ENCODE data around the gene HIVEP1. TPM values are rescaled to one million over a fixed set of nuclear protein-coding genes. Genes with fewer than 3 reads are reported as not detected.

Gene HIVEP1
- total RNA-seq, 1 donor from 2014 or later = 69.4 TPM

GRCh38 chr6:12020187-12020791 is 8.2 kb downstream of the HIVEP1 start:
- no peak overlapping the region for H3K4me3 Mint-ChIP-seq
- TF ChIP-seq, protein P1, sequence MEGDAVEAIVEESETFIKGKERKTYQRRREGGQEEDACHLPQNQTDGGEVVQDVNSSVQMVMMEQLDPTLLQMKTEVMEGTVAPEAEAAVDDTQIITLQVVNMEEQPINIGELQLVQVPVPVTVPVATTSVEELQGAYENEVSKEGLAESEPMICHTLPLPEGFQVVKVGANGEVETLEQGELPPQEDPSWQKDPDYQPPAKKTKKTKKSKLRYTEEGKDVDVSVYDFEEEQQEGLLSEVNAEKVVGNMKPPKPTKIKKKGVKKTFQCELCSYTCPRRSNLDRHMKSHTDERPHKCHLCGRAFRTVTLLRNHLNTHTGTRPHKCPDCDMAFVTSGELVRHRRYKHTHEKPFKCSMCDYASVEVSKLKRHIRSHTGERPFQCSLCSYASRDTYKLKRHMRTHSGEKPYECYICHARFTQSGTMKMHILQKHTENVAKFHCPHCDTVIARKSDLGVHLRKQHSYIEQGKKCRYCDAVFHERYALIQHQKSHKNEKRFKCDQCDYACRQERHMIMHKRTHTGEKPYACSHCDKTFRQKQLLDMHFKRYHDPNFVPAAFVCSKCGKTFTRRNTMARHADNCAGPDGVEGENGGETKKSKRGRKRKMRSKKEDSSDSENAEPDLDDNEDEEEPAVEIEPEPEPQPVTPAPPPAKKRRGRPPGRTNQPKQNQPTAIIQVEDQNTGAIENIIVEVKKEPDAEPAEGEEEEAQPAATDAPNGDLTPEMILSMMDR (IDR thresholded peaks at IDR 0.05; ENCODE audit: unreplicated experiment) = no peak
- H3K36me3 Mint-ChIP-seq = peaks cover 41% of the 10 kb centered on the region
- no peak for DNase-seq (ENCODE audit: low spot score in 2 of 2, unreplicated experiment in 2 of 2)
- peak overlapping the region; percentile 60 for H3K27ac Mint-ChIP-seq
- H3K9me3 Mint-ChIP-seq = no peaks in the 10 kb centered on the region
- no peaks in the 10 kb centered on the region for H3K27me3 Mint-ChIP-seq (ENCODE audit: low read depth)
- H3K4me1 Mint-ChIP-seq = peaks cover 50% of the 10 kb centered on the region

GRCh38 chr6:12022481-12022880 is 10.4 kb downstream of the HIVEP1 start:
- peaks cover 39% of the 10 kb centered on the region for H3K36me3 Mint-ChIP-seq
- no peaks in the 10 kb centered on the region for H3K27me3 Mint-ChIP-seq (ENCODE audit: low read depth)
- H3K4me1 Mint-ChIP-seq = peaks cover 46% of the 10 kb centered on the region
- no peak overlapping the region for H3K4me3 Mint-ChIP-seq
- no peak for DNase-seq (ENCODE audit: low spot score in 2 of 2, unreplicated experiment in 2 of 2)
- TF ChIP-seq, protein P1 (IDR thresholded peaks at IDR 0.05; ENCODE audit: unreplicated experiment) = no peak
- peaks cover under 1% of the 10 kb centered on the region for H3K9me3 Mint-ChIP-seq
- H3K27ac Mint-ChIP-seq = peak overlapping the region; percentile 85

DNA sequence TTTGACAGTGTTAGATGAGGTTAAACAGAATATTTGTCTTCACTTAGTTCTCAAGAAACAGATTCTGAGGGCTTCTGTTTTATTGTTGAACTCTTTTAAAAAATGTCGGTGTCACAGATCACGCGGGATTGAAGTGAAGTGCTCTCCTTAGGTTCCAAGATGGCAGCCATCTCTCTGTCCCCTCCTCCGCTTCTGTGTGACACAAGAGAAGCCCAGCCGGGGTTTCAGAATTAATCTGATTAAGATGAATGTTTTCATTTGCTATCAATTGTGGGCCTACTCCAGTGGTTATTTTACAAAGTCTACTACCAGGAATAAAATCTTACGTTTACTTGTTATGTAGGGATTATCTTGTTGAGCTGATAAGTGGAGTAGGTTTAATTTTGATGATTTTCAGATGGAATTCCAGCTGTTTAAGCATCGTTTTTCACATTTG is 10.9 kb downstream of the HIVEP1 start:
- peaks cover 4% of the 10 kb centered on the region for H3K9me3 Mint-ChIP-seq
- no peaks in the 10 kb centered on the region for H3K27me3 Mint-ChIP-seq (ENCODE audit: low read depth)
- peaks cover 46% of the 10 kb centered on the region for H3K4me1 Mint-ChIP-seq
- no peak for DNase-seq (ENCODE audit: low spot score in 2 of 2, unreplicated experiment in 2 of 2)
- peak overlapping the region; percentile 85 for H3K27ac Mint-ChIP-seq
- no peak overlapping the region for H3K4me3 Mint-ChIP-seq
- TF ChIP-seq, protein P1 (IDR thresholded peaks at IDR 0.05; ENCODE audit: unreplicated experiment) = no peak
- peaks cover 41% of the 10 kb centered on the region for H3K36me3 Mint-ChIP-seq

DNA sequence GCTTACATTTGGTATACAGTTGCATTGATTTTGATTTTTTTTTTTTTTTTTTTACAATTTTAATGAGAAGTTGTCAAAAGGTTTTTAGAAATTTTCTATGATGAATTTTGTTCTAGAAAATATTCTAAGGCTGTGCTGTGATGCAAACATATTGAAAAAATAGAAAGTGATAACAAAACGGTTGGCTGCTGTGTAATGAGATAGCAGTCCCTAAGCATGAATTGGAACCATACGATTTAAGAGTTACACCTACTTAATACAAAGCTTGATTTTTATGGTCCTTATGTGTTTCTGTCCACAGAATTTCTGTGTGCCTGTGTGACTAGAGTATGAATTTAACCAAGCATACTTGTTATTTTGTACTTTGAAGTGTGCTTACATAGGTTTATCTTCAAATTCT is 12.1 kb downstream of the HIVEP1 start:
- Mint-ChIP-seq H3K9me3 (peaks cover 9% of the 10 kb centered on the region), H3K4me3 (no peak overlapping the region), H3K4me1 (peaks cover 44% of the 10 kb centered on the region), H3K27me3 (ENCODE audit: low read depth) (no peaks in the 10 kb centered on the region), H3K27ac (peak overlapping the region; percentile 69), H3K36me3 (peaks cover 45% of the 10 kb centered on the region)
- TF ChIP-seq, protein P1 (IDR thresholded peaks at IDR 0.05; ENCODE audit: unreplicated experiment) = no peak
- no peak for DNase-seq (ENCODE audit: low spot score in 2 of 2, unreplicated experiment in 2 of 2)

DNA sequence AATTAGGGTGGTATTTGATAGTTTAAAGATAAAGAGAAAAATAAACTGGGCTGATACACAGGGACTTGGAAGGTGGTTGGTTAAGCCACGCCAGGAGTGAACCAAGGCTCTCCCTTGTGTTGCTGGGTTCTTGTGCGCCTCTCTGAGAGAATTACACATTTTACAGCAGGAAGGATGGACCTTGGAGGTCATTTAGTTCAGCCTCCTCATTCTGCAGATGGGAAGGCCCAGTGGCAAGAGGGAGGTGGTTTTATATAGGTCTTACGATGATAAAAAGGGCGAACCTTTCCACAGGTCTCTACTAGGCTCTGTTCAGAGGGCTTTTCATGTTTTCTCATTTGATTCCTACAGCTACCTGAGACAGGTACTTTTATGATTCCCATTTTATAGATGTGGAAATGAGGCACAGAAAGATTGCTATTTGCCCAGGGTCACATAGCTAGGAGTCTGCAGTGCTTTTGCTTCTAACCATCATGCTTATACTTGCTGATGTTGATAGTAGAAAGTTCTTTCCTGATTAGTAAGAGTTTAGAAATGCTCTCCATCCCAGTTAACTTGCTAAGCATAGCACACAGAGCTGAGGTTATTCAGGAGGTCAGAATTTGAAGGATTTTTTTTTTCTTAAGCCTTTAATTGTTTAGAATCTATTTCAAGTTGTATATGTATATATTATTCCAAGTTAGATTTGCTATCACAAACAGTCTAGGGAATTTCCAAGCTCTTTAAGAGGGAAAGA is 12.8 kb downstream of the HIVEP1 start:
- Mint-ChIP-seq H3K27me3 (ENCODE audit: low read depth) (no peaks in the 10 kb centered on the region), H3K27ac (peak overlapping the region; percentile 69), H3K9me3 (peaks cover 15% of the 10 kb centered on the region), H3K4me3 (no peak overlapping the region), H3K36me3 (peaks cover 43% of the 10 kb centered on the region), H3K4me1 (peaks cover 44% of the 10 kb centered on the region)
- no peak for DNase-seq (ENCODE audit: low spot score in 2 of 2, unreplicated experiment in 2 of 2)
- TF ChIP-seq, protein P1 (IDR thresholded peaks at IDR 0.05; ENCODE audit: unreplicated experiment) = no peak

Measured in mesothelial cell of epicardium (in vitro differentiated cells).